Measurements from ENCODE around the gene YY1. TPM values are rescaled to one million over a fixed set of nuclear protein-coding genes. Genes with fewer than 3 reads are reported as not detected.
A peak's percentile ranks its signal among the peaks of the same experiment; 100 is the strongest.

Gene YY1
- total and polyA plus RNA-seq, 2 experiments from 2014 or later: 32.6 to 58.5 TPM

DNA sequence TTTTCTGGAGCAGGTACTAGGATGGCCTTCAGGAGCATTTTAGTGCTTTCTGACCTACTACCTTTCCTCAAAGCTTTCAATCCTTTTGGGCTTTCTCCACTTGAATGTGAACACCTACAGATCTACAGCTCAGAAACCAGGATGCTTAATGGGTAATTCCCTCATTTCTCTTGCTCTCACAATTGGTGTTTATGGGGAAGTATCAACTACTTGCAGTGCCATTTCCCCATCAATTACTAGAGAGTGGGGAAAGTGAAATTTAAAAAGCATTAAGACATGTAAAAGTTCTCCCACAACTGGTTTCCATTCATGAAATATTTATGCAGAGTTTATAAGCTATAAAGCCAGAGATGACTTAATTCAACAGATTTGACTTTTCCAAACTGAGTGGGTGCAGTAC lies 2.1 kb upstream of the YY1 start:
- TF ChIP-seq EZH2 (IDR thresholded peaks at IDR 0.05; ENCODE audit: borderline replicate concordance): no peak
- TF ChIP-seq, protein P1, sequence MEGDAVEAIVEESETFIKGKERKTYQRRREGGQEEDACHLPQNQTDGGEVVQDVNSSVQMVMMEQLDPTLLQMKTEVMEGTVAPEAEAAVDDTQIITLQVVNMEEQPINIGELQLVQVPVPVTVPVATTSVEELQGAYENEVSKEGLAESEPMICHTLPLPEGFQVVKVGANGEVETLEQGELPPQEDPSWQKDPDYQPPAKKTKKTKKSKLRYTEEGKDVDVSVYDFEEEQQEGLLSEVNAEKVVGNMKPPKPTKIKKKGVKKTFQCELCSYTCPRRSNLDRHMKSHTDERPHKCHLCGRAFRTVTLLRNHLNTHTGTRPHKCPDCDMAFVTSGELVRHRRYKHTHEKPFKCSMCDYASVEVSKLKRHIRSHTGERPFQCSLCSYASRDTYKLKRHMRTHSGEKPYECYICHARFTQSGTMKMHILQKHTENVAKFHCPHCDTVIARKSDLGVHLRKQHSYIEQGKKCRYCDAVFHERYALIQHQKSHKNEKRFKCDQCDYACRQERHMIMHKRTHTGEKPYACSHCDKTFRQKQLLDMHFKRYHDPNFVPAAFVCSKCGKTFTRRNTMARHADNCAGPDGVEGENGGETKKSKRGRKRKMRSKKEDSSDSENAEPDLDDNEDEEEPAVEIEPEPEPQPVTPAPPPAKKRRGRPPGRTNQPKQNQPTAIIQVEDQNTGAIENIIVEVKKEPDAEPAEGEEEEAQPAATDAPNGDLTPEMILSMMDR (IDR thresholded peaks at IDR 0.05; ENCODE audit: poor library complexity): no peak
- no peak for TF ChIP-seq EZH2phosphoT487 (IDR thresholded peaks at IDR 0.05; ENCODE audit: low read depth, severe bottlenecking, unreplicated experiment)
- Histone ChIP-seq H3K4me1 (ENCODE audit: insufficient read depth) (peaks cover 15% of the 10 kb centered on the region), H3K27ac (peak overlapping the region; percentile 99), H3K36me3 (replicated peaks; ENCODE audit: insufficient read depth, low read depth) (no peaks in the 10 kb centered on the region), H3K9me2 (replicated peaks; ENCODE audit: insufficient read depth) (no peaks in the 10 kb centered on the region), H3K4me2 (peak overlapping the region; percentile 76), H3K27me3 (no peaks in the 10 kb centered on the region), H3K4me3 (peak overlapping the region; percentile 98), H3K79me2 (peaks cover 83% of the 10 kb centered on the region), H3K9me3 (ENCODE audit: low read depth) (no peaks in the 10 kb centered on the region), H4K20me1 (ENCODE audit: insufficient read depth, poor library complexity, severe bottlenecking) (peaks cover 45% of the 10 kb centered on the region), H2AFZ (no peak overlapping the region)
- no peak for DNase-seq (ENCODE audit: low spot score)

DNA sequence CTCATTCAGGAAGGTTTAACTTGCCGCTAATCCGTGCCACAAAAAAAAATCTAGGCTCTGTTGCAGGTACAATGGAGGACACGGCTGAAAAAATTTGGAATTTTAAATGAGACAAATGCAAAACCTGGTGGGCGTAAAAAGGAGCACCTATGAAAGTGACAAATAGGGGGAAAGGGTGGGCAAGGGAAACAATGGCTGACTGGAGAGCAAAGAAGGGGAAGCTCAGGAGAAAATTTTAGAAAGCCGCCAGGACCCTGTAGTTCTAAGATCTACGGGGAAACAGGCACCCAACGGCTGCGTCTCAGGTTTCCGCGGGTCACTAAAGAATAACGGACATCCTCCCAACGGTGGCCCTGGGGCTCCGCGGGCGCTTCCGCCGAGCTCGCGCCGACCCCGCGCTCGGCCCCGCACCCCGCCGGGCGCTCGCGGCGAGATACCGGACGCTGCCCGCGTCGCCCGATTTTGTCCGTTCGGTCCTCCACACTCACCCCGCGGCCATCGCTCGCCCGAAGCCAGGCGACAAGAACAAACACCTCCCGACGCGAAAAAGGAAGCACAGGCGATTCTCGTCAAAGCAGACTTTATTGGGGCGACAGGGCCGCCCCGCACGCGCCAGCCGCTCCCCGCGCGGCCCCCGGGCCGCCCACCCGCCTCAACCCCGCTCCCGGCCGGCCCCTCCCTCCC lies 1.1 kb upstream of the YY1 start:
- H3K4me1 ChIP-seq (ENCODE audit: insufficient read depth): peaks cover 20% of the 10 kb centered on the region
- peak overlapping the region; percentile 98 for H3K4me3 ChIP-seq
- H3K9me3 ChIP-seq (ENCODE audit: low read depth): no peaks in the 10 kb centered on the region
- H3K27ac ChIP-seq: peak overlapping the region; percentile 99
- no peaks in the 10 kb centered on the region for H3K27me3 ChIP-seq
- peak overlapping the region; percentile 49 for H2AFZ ChIP-seq
- H3K4me2 ChIP-seq: peak overlapping the region; percentile 76
- no peaks in the 10 kb centered on the region for H3K36me3 ChIP-seq (replicated peaks; ENCODE audit: insufficient read depth, low read depth)
- no peaks in the 10 kb centered on the region for H3K9me2 ChIP-seq (replicated peaks; ENCODE audit: insufficient read depth)
- DNase-seq (ENCODE audit: low spot score): peak; percentile 73
- 3% methylated on average over 51 of the region's 64 CpGs for WGBS (ENCODE audit: low lambda C conversion rate, missing lambda C conversion rate)
- H3K79me2 ChIP-seq: peaks cover 83% of the 10 kb centered on the region
- no peak for TF ChIP-seq EZH2 (IDR thresholded peaks at IDR 0.05; ENCODE audit: borderline replicate concordance)
- TF ChIP-seq EZH2phosphoT487 (IDR thresholded peaks at IDR 0.05; ENCODE audit: low read depth, severe bottlenecking, unreplicated experiment): no peak
- TF ChIP-seq, protein P1 (IDR thresholded peaks at IDR 0.05; ENCODE audit: poor library complexity): no peak
- peaks cover 55% of the 10 kb centered on the region for H4K20me1 ChIP-seq (ENCODE audit: insufficient read depth, poor library complexity, severe bottlenecking)

DNA sequence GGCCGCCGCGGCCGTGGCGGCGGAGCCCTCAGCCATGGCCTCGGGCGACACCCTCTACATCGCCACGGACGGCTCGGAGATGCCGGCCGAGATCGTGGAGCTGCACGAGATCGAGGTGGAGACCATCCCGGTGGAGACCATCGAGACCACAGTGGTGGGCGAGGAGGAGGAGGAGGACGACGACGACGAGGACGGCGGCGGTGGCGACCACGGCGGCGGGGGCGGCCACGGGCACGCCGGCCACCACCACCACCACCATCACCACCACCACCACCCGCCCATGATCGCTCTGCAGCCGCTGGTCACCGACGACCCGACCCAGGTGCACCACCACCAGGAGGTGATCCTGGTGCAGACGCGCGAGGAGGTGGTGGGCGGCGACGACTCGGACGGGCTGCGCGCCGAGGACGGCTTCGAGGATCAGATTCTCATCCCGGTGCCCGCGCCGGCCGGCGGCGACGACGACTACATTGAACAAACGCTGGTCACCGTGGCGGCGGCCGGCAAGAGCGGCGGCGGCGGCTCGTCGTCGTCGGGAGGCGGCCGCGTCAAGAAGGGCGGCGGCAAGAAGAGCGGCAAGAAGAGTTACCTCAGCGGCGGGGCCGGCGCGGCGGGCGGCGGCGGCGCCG lies 381 bp downstream of the YY1 start:
- DNase-seq (ENCODE audit: low spot score): peak; percentile 23
- no peaks in the 10 kb centered on the region for H3K27me3 ChIP-seq
- H3K9me3 ChIP-seq (ENCODE audit: low read depth): no peaks in the 10 kb centered on the region
- H3K4me2 ChIP-seq: peak overlapping the region; percentile 78
- peaks cover 22% of the 10 kb centered on the region for H3K4me1 ChIP-seq (ENCODE audit: insufficient read depth)
- no peak for TF ChIP-seq EZH2phosphoT487 (IDR thresholded peaks at IDR 0.05; ENCODE audit: low read depth, severe bottlenecking, unreplicated experiment)
- peaks cover 83% of the 10 kb centered on the region for H3K79me2 ChIP-seq
- H3K9me2 ChIP-seq (replicated peaks; ENCODE audit: insufficient read depth): no peaks in the 10 kb centered on the region
- H3K27ac ChIP-seq: peak overlapping the region; percentile 98
- H3K36me3 ChIP-seq (replicated peaks; ENCODE audit: insufficient read depth, low read depth): no peaks in the 10 kb centered on the region
- WGBS (ENCODE audit: low lambda C conversion rate, missing lambda C conversion rate): 2% methylated on average over 56 of the region's 93 CpGs
- peaks cover 69% of the 10 kb centered on the region for H4K20me1 ChIP-seq (ENCODE audit: insufficient read depth, poor library complexity, severe bottlenecking)
- H3K4me3 ChIP-seq: peak overlapping the region; percentile 97
- H2AFZ ChIP-seq: peak overlapping the region; percentile 67
